Memory B cell (primary cell): Measurements from ENCODE around the gene CALM3.

Experiments used
- ATAC-seq: fragments of 150-1000 bp; cut with Tn5 transposase; 2 replicates; pipeline ENCODE4 v1.10.0; 2021; ENCODE audit warnings: low read depth, mild to moderate bottlenecking, moderate library complexity
- DNase-seq, 2 donors: peaks; one replicate each; pipeline ENCODE4 v3.0.0; 2022; ENCODE audit warnings: low spot score in 2 of 2
- H3K27ac Mint-ChIP-seq: one replicate; pipeline ENCODE4 v1.8.0; 2022; ENCODE audit warnings: mild to moderate bottlenecking, moderate library complexity, mixed read lengths
- H3K27me3 Mint-ChIP-seq: one replicate; pipeline ENCODE4 v1.8.0; 2022; ENCODE audit warnings: mixed read lengths
- H3K36me3 Mint-ChIP-seq: one replicate; pipeline ENCODE4 v1.8.0; 2022; ENCODE audit warnings: mild to moderate bottlenecking, mixed read lengths
- H3K4me1 Mint-ChIP-seq: one replicate; pipeline ENCODE4 v1.8.0; 2022; ENCODE audit warnings: mixed read lengths
- H3K4me3 Mint-ChIP-seq: one replicate; pipeline ENCODE4 v1.8.0; 2022; ENCODE audit warnings: mild to moderate bottlenecking, moderate library complexity, mixed read lengths
- H3K9me3 Mint-ChIP-seq: one replicate; pipeline ENCODE4 v1.8.0; 2022; ENCODE audit warnings: mixed read lengths

Gene CALM3

DNA sequence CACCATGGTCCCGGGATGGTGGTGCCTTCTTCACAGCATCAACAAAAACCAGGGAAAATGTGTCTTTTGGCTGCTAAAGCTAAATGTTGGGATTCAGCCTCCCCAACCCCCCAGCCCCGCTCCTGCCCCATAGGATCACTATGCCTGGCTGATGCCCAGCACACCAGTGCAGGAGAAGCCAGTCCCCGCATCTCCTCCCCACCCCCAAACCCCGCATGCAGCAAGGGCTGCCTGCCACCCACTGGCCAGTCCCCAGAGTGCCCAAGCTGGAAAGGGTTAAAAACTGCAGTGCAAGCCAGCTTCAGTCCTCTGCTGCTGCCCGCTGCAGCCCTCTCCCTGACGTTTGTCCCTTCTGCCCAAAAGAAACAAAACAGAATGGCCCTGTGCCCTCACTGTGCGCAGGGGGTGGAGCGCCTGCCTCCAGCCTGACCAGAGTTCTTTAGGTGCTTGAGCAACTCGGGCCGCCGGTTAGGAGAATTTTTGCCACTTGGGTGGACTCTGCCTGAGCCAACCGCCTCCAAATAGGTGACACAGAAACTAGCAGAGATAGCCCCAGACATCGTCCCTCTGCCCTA is 3.7 kb downstream of the CALM3 start:
- ATAC-seq (no peak), DNase-seq (peak in 1 of 2 donors; percentile 10)
- H3K27me3 Mint-ChIP-seq, result no peaks in the 10 kb centered on the region
- H3K9me3 Mint-ChIP-seq, result no peaks in the 10 kb centered on the region
- H3K4me1 Mint-ChIP-seq, result peaks cover 17% of the 10 kb centered on the region
- peaks cover 28% of the 10 kb centered on the region for H3K36me3 Mint-ChIP-seq
- no peak overlapping the region for H3K4me3 Mint-ChIP-seq
- H3K27ac Mint-ChIP-seq, result no peak overlapping the region

DNA sequence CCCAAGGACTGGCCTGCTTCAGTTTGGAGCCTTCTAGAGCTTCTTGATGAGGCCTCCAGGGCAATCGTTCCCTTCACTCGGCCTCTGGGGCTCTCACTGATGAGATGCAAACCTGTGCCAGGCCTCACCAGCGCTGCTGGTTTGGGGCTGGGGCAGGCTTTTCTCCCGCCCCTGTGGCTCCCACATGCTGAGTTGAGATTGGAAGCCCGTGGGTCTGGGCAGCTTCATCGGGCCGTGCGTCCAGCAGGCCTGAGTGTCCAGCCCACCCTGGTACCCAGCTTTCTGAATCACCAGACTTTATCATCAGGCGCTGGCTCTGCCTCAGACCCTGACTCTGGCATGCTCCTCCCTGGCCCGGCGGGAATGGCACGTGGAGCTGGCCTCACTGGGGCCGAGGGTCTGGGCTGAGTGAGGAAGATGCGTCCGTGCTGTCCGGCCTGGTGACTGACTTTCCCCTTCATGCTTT is 4.3 kb downstream of the CALM3 start:
- Mint-ChIP-seq H3K27me3 (no peaks in the 10 kb centered on the region), H3K36me3 (peaks cover 30% of the 10 kb centered on the region), H3K9me3 (no peaks in the 10 kb centered on the region), H3K4me3 (no peak overlapping the region), H3K4me1 (peaks cover 19% of the 10 kb centered on the region), H3K27ac (no peak overlapping the region)
- DNase-seq (no peak), ATAC-seq (no peak)

DNA sequence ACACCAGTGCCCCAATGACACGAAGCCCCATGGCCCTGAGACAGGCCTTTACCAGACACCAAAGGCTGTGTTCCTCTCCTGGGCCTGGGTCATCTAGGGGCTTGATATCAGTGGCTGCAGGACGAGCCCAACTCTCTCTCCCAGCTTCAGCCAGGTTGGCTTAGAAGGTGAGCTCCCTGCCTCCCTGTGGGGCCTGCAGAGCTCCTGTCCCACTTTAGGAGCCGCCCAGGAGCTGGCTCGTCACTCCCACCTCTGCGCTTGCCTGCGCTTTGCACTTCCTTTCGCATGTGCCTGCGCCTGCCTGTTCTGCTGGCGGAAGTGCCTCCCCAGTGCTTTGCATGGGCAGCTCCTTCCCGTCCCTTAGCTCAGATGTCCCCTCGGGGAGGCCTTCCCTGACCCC is 4.9 kb downstream of the CALM3 start:
- H3K27me3 Mint-ChIP-seq, result no peaks in the 10 kb centered on the region
- peaks cover 24% of the 10 kb centered on the region for H3K4me1 Mint-ChIP-seq
- H3K9me3 Mint-ChIP-seq, result no peaks in the 10 kb centered on the region
- H3K36me3 Mint-ChIP-seq, result peaks cover 30% of the 10 kb centered on the region
- DNase-seq, result peak in 1 of 2 donors; percentile 10
- no peak for ATAC-seq
- H3K27ac Mint-ChIP-seq, result no peak overlapping the region
- H3K4me3 Mint-ChIP-seq, result no peak overlapping the region

DNA sequence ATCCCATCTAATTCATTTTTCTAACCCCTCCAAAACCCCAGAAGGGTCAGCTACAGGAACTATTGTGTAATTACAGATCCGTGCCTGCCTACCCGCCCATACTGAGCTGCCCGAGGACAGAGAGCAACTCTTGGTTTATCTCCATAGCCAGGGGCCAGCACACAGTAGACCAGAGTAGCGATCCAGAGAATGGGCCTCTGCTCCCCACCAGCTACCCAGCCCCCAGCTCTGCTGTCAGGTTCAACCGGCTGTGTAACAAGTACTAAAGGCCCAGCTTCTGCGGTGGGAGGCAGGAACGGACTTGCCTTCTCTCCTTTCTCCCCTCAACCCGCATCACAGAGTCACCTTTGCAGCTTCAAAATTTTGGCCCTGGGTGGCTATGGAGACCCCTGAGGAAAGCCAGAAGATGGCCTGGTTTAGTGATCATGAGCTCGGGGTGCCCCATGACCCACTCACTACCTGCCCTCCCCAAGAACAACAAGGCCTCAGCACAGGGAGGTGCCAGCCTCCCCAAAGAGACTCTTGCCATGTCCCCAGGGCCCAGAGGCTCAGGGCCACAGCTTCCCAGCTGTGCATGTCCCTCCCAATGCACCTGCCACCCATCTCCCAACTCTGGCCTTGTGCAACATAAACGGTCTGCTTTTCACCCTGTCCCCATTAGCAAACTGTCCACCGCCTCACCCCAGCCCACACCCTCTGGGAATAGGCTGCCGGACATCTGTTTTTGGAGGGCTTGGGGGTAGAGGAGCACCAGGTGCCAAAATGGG is 5.7 kb downstream of the CALM3 start:
- peaks cover 30% of the 10 kb centered on the region for H3K36me3 Mint-ChIP-seq
- H3K4me3 Mint-ChIP-seq, result no peak overlapping the region

DNA sequence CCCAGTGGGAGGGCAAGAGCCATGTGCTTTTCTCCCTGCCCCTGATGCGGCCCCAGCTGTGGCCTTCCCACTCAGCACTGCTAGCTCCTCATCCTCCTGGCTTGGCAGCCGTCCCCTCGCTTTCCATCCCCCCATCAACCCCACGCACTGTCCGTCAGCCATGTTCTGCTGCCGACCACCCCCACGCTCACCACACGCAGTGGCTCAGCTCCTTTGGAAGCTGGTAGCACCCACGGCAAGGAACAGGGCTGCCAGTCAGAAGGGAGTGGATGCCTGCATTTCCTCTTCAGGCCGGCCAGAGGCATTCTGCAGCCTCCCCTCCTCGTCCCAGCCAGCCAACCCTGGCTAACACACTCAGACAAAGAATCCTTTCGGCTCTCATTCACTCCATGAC is 6.3 kb downstream of the CALM3 start:
- DNase-seq (no peak), ATAC-seq (no peak)
- no peaks in the 10 kb centered on the region for H3K27me3 Mint-ChIP-seq
- peaks cover 30% of the 10 kb centered on the region for H3K36me3 Mint-ChIP-seq
- no peak overlapping the region for H3K4me3 Mint-ChIP-seq
- peaks cover 33% of the 10 kb centered on the region for H3K4me1 Mint-ChIP-seq
- no peaks in the 10 kb centered on the region for H3K9me3 Mint-ChIP-seq
- H3K27ac Mint-ChIP-seq, result no peak overlapping the region

More for the DNA sequence above, 5.7 kb downstream of the CALM3 start:
- DNase-seq (no peak), ATAC-seq (no peak)
- Mint-ChIP-seq H3K9me3 (no peaks in the 10 kb centered on the region), H3K27ac (no peak overlapping the region), H3K27me3 (no peaks in the 10 kb centered on the region), H3K4me1 (peaks cover 32% of the 10 kb centered on the region)

DNA sequence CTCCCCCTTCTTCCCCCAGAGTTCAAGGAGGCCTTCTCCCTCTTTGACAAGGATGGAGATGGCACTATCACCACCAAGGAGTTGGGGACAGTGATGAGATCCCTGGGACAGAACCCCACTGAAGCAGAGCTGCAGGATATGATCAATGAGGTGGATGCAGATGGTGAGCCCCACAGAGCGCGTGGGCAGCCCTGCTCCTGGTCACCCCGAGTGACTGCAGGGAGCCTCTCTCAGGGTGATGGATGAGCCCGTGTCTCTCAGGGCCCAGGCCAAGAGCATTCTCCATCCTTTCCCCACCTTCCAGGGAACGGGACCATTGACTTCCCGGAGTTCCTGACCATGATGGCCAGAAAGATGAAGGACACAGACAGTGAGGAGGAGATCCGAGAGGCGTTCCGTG is 7.0 kb downstream of the CALM3 start:
- DNase-seq (no peak), ATAC-seq (no peak)
- H3K27me3 Mint-ChIP-seq, result no peaks in the 10 kb centered on the region
- no peak overlapping the region for H3K27ac Mint-ChIP-seq
- peaks cover 31% of the 10 kb centered on the region for H3K4me1 Mint-ChIP-seq
- H3K4me3 Mint-ChIP-seq, result no peak overlapping the region
- H3K9me3 Mint-ChIP-seq, result no peaks in the 10 kb centered on the region
- H3K36me3 Mint-ChIP-seq, result peaks cover 30% of the 10 kb centered on the region

DNA sequence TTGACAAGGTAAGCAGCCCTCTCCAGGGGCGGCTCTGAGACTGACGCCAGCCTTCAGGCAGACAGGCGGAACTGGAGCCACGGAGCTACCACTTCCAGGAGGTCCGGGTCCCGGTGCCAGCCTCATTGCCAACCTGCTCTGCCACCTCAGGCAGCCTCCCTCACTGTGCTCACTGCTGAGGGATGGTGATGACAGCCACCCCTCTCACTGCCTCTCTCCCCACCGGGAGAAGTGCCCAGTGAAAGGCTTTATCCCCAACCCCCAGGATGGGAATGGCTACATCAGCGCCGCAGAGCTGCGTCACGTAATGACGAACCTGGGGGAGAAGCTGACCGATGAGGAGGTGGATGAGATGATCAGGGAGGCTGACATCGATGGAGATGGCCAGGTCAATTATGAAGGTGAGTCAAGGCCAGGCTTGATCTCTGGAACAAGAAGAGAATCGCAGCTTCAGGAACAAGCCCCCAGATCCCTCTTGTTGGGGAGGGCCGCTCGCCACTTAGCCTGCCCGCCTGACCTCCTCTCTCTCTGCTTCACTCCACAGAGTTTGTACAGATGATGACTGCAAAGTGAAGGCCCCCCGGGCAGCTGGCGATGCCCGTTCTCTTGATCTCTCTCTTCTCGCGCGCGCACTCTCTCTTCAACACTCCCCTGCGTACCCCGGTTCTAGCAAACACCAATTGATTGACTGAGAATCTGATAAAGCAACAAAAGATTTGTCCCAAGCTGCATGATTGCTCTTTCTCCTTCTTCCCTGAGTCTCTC is 7.6 kb downstream of the CALM3 start:
- H3K4me1 Mint-ChIP-seq, result peaks cover 28% of the 10 kb centered on the region
- peaks cover 30% of the 10 kb centered on the region for H3K36me3 Mint-ChIP-seq
- ATAC-seq, result no peak
- H3K27ac Mint-ChIP-seq, result no peak overlapping the region
- H3K27me3 Mint-ChIP-seq, result no peaks in the 10 kb centered on the region
- peak in 1 of 2 donors; percentile 11 for DNase-seq
- H3K9me3 Mint-ChIP-seq, result no peaks in the 10 kb centered on the region
- H3K4me3 Mint-ChIP-seq, result no peak overlapping the region

DNA sequence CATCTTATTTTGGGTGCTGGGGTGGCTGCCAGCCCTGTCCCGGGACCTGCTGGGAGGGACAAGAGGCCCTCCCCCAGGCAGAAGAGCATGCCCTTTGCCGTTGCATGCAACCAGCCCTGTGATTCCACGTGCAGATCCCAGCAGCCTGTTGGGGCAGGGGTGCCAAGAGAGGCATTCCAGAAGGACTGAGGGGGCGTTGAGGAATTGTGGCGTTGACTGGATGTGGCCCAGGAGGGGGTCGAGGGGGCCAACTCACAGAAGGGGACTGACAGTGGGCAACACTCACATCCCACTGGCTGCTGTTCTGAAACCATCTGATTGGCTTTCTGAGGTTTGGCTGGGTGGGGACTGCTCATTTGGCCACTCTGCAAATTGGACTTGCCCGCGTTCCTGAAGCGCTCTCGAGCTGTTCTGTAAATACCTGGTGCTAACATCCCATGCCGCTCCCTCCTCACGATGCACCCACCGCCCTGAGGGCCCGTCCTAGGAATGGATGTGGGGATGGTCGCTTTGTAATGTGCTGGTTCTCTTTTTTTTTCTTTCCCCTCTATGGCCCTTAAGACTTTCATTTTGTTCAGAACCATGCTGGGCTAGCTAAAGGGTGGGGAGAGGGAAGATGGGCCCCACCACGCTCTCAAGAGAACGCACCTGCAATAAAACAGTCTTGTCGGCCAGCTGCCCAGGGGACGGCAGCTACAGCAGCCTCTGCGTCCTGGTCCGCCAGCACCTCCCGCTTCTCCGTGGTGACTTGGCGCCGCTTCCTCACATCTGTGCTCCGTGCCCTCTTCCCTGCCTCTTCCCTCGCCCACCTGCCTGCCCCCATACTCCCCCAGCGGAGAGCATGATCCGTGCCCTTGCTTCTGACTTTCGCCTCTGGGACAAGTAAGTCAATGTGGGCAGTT is 8.6 kb downstream of the CALM3 start:
- Mint-ChIP-seq H3K9me3 (no peaks in the 10 kb centered on the region), H3K27me3 (no peaks in the 10 kb centered on the region), H3K4me1 (peaks cover 30% of the 10 kb centered on the region), H3K4me3 (no peak overlapping the region), H3K27ac (no peak overlapping the region), H3K36me3 (peaks cover 30% of the 10 kb centered on the region)
- DNase-seq (peak in 1 of 2 donors; percentile 10), ATAC-seq (no peak)

DNA sequence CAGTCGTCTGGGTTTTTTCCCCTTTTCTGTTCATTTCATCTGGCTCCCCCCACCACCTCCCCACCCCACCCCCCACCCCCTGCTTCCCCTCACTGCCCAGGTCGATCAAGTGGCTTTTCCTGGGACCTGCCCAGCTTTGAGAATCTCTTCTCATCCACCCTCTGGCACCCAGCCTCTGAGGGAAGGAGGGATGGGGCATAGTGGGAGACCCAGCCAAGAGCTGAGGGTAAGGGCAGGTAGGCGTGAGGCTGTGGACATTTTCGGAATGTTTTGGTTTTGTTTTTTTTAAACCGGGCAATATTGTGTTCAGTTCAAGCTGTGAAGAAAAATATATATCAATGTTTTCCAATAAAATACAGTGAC is 9.3 kb downstream of the CALM3 start:
- Mint-ChIP-seq H3K9me3 (no peaks in the 10 kb centered on the region), H3K27ac (no peak overlapping the region), H3K4me3 (no peak overlapping the region), H3K4me1 (peaks cover 30% of the 10 kb centered on the region), H3K27me3 (no peaks in the 10 kb centered on the region), H3K36me3 (peaks cover 30% of the 10 kb centered on the region)
- DNase-seq, result no peak
- ATAC-seq, result no peak

DNA sequence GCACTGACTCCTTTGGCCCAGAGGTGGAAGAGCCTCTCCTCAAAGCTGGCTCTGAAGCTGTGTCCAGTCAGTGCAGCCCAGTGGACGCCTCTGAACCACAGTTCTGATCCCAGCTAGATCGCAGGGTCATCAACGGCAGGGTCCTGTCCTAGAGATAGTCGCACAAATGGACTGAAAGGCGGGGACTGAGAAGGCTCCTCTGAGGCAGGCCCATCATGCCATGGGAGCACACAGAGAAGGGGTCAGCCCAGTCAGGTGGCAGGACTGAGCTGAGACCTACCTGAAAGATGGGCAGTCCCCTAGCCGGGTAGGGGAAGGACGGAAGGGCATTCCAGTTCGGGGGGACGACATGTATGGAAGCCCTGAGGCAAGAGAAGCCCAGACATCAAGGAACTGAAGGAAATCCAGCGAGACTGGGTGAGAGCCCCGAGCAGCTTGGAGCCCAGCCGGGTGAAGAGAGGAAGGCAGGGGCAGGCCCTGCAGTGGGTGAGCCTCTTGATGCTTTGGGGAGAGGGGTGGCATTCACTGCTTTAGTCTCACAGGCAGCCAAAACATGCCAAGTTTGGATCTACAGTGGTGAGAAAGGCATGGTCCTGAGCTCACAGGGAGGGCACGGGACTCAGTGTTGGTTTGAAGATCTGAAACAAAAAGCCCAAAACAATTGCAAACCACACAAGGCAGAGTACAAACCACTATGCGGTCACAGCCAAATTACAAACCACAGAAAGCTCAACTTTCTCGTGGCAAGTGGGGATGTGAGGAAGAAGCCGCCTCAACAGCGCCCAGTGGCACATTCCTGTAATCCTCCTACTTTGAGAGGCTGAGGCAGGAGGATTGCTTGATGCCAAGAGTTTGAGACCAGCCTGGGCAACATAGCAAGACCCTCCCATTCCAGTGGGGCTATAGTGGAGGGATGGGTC is 10.0 kb downstream of the CALM3 start:
- ATAC-seq (peak; percentile 47), DNase-seq (peak in 1 of 2 donors; percentile 15)
- no peaks in the 10 kb centered on the region for H3K9me3 Mint-ChIP-seq
- H3K4me3 Mint-ChIP-seq, result peak overlapping the region; percentile 41
- H3K4me1 Mint-ChIP-seq, result peaks cover 30% of the 10 kb centered on the region
- no peaks in the 10 kb centered on the region for H3K27me3 Mint-ChIP-seq
- H3K27ac Mint-ChIP-seq, result peak overlapping the region; percentile 28
- peaks cover 27% of the 10 kb centered on the region for H3K36me3 Mint-ChIP-seq

DNA sequence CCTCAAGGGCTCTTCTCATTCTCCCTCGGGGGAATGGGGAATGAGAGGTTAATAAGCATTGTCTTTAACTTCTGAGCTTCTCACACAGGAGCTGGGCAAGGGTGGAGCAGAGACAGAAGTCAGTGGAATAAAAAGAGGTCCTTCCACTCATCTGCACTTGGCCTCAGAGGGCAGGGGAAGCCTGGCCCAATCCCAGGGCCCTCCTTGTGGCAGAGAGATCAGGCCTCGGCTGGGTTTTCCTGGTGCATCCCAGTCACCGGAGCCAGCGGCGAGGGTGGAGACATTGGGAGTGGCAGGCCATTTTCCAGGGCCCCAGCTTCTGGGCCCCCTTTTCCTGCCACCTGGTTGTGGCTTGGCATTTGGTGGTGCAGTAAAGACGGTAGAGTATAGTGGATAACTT is 10.6 kb downstream of the CALM3 start:
- Mint-ChIP-seq H3K9me3 (no peaks in the 10 kb centered on the region), H3K27me3 (no peaks in the 10 kb centered on the region), H3K36me3 (peaks cover 23% of the 10 kb centered on the region), H3K4me3 (no peak overlapping the region), H3K27ac (peak overlapping the region; percentile 28), H3K4me1 (peaks cover 33% of the 10 kb centered on the region)
- ATAC-seq (peak; percentile 15), DNase-seq (no peak)

DNA sequence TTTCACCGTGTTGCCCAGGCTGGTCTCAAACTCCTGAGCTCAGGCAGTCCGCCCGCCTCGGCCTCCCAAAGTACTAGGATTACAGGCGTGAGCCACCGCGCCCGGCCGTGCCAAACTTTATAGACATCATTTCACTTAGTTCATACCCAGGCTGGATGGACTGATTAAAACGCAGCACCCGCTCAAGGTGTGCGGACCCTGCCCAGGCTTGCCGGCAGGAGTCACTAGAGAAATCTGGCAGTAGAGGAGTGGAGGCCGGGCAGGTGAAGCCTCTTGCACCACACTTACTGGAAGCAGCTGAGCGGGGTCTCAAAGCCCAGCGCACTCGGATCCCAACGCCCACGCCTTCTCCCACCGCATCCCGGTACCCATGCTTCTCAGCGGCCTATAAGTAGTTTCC is 12.4 kb downstream of the CALM3 start:
- peaks cover 32% of the 10 kb centered on the region for H3K4me1 Mint-ChIP-seq
- no peak for DNase-seq
- H3K4me3 Mint-ChIP-seq, result no peak overlapping the region
- no peak for ATAC-seq
- peaks cover 12% of the 10 kb centered on the region for H3K36me3 Mint-ChIP-seq
- H3K27me3 Mint-ChIP-seq, result no peaks in the 10 kb centered on the region
- H3K27ac Mint-ChIP-seq, result no peak overlapping the region
- H3K9me3 Mint-ChIP-seq, result no peaks in the 10 kb centered on the region
